IMR-90 (cell line): ENCODE measurements around the gene HAUS7. TPM values are rescaled to one million over a fixed set of nuclear protein-coding genes. Genes with fewer than 3 reads are reported as not detected.

ENCODE experiments used
- ATAC-seq: fragments of 200-7000 bp; cut with Tn5 transposase; 2 replicates; pipeline ENCODE4 v1.9.1; 2020; ENCODE audit warnings: low read depth, mild to moderate bottlenecking, moderate library complexity
- BruUV-seq: library from RNA; stranded (reverse); fragments of 400-500 nt; replicated peaks from 2 replicates; lab custom pipeline; 2021; lab: Mats Ljungman, UMichigan
- CTCF ChIA-PET: fragments of 300-600 bp; formaldehyde crosslinking; extraction: SDS; loops from one replicate; lab custom pipeline; 2021; ENCODE audit warnings: antibody characterized with exemption; lab: Yijun Ruan, JAX
- POLR2A ChIA-PET: fragments of 300-600 bp; sonication (Branson Sonifier 250); formaldehyde crosslinking; loops from one replicate; lab custom pipeline; 2022; ENCODE audit warnings: antibody characterized with exemption; ENCODE audit not compliant: unreplicated experiment; lab: Charles Lee
- DNase-seq: peaks from one replicate; pipeline ENCODE4 v3.0.0; 2013
- H2AFZ ChIP-seq: replicated peaks from 2 replicates; pipeline ENCODE3; 2013; ENCODE audit warnings: low read length, mild to moderate bottlenecking; ENCODE audit not compliant: poor library complexity
- H2AK5ac ChIP-seq: 2 replicates; pipeline ENCODE4 v1.6.1; 2013; ENCODE audit warnings: low read depth, low read length, inconsistent platforms
- H2AK9ac ChIP-seq: replicated peaks from 2 replicates; pipeline ENCODE3; 2013; ENCODE audit warnings: mild to moderate bottlenecking, low read depth, low read length, moderate library complexity; ENCODE audit not compliant: poor library complexity
- H2BK120ac ChIP-seq: 2 replicates; pipeline ENCODE4 v1.6.1; 2013; ENCODE audit warnings: low read depth, low read length, inconsistent platforms
- H2BK15ac ChIP-seq: 3 replicates; pipeline ENCODE4 v1.6.1; 2013; ENCODE audit warnings: low read depth, low read length, inconsistent platforms
- H2BK20ac ChIP-seq: 2 replicates; pipeline ENCODE4 v1.6.1; 2013; ENCODE audit warnings: low read depth, mild to moderate bottlenecking, inconsistent platforms, low read length, moderate library complexity
- H2BK5ac ChIP-seq: 2 replicates; pipeline ENCODE4 v1.6.1; 2013; ENCODE audit warnings: mild to moderate bottlenecking, low read depth, low read length, inconsistent platforms; ENCODE audit not compliant: poor library complexity, severe bottlenecking
- H3K14ac ChIP-seq: replicated peaks from 2 replicates; pipeline ENCODE4 v1.6.1; 2013; ENCODE audit warnings: low read depth, low read length, inconsistent platforms
- H3K18ac ChIP-seq: 2 replicates; pipeline ENCODE4 v1.6.1; 2013; ENCODE audit warnings: low read depth, low read length, control low read depth
- H3K23ac ChIP-seq: 2 replicates; pipeline ENCODE4 v1.6.1; 2013; ENCODE audit warnings: low read depth, low read length, inconsistent platforms
- H3K27ac ChIP-seq: 2 replicates; pipeline ENCODE4 v1.5.1; 2013; ENCODE audit warnings: mild to moderate bottlenecking, control low read depth, low read length; ENCODE audit not compliant: insufficient read depth
- H3K27me3 ChIP-seq: 2 replicates; pipeline ENCODE4 v1.6.1; 2013; ENCODE audit warnings: low read length; ENCODE audit not compliant: control insufficient read depth, insufficient read depth
- H3K36me3 ChIP-seq: 2 replicates; pipeline ENCODE4 v1.6.1; 2013; ENCODE audit warnings: low read length, mixed read lengths; ENCODE audit not compliant: control insufficient read depth, insufficient read depth
- H3K4ac ChIP-seq: 2 replicates; pipeline ENCODE4 v1.6.1; 2013; ENCODE audit warnings: low read depth, low read length, inconsistent platforms
- H3K4me1 ChIP-seq: 2 replicates; pipeline ENCODE4 v1.6.1; 2013; ENCODE audit warnings: low read length, mixed read lengths; ENCODE audit not compliant: control insufficient read depth, insufficient read depth
- H3K4me2 ChIP-seq: 2 replicates; pipeline ENCODE4 v1.6.1; 2013; ENCODE audit warnings: low read depth, mild to moderate bottlenecking, control low read depth, low read length, moderate library complexity
- H3K4me3 ChIP-seq: 2 replicates; pipeline ENCODE4 v1.5.1; 2013; ENCODE audit warnings: low read depth, mild to moderate bottlenecking, control low read depth, low read length, moderate library complexity; ENCODE audit not compliant: insufficient read depth
- H3K56ac ChIP-seq: 2 replicates; pipeline ENCODE4 v1.6.1; 2013; ENCODE audit warnings: low read length, inconsistent platforms; ENCODE audit not compliant: insufficient read depth; ENCODE audit errors: extremely low read depth
- H3K79me1 ChIP-seq, 2 experiments: 2 replicates each; pipeline ENCODE4 v1.6.1; 2013; ENCODE audit warnings: low read length in 2 of 2, inconsistent platforms in 1 of 2, low read depth in 1 of 2
- H3K9ac ChIP-seq: 2 replicates; pipeline ENCODE4 v1.6.1; 2013; ENCODE audit warnings: low read depth, low read length, control low read depth
- H3K9me1 ChIP-seq: 2 replicates; pipeline ENCODE4 v1.6.1; 2013; ENCODE audit warnings: low read length, inconsistent platforms; ENCODE audit not compliant: insufficient read depth
- H3K9me3 ChIP-seq: 2 replicates; pipeline ENCODE4 v1.6.1; 2013; ENCODE audit warnings: low read length; ENCODE audit not compliant: control insufficient read depth, insufficient read depth
- H4K20me1 ChIP-seq: 2 replicates; pipeline ENCODE4 v1.6.1; 2013; ENCODE audit warnings: low read length, inconsistent platforms; ENCODE audit not compliant: insufficient read depth
- H4K5ac ChIP-seq: 2 replicates; pipeline ENCODE4 v1.6.1; 2013; ENCODE audit warnings: mild to moderate bottlenecking, low read depth, low read length, control low read depth
- H4K8ac ChIP-seq, 2 experiments: 2 replicates each; pipeline ENCODE4 v1.6.1; 2013; ENCODE audit warnings: low read depth in 2 of 2, low read length in 2 of 2, control low read depth in 1 of 2, inconsistent platforms in 1 of 2
- H4K91ac ChIP-seq: 2 replicates; pipeline ENCODE4 v1.6.1; 2013; ENCODE audit warnings: low read depth, low read length, inconsistent platforms; ENCODE audit not compliant: insufficient read depth
- CHD1 ChIP-seq: IDR thresholded peaks from 2 replicates; pipeline ENCODE4 v1.6.1; 2012; ENCODE audit warnings: low read depth, low read length, improper control_type of control experiment
- FOS ChIP-seq: fragments of 150-350 bp; IDR thresholded peaks from 2 replicates; pipeline ENCODE4 v1.6.1; 2016; ENCODE audit warnings: low read depth, low read length
- MAZ ChIP-seq: IDR thresholded peaks from 2 replicates; pipeline ENCODE4 v1.6.1; 2012; ENCODE audit warnings: low read depth, mild to moderate bottlenecking, low read length, improper control_type of control experiment, moderate library complexity, borderline replicate concordance
- POLR2A ChIP-seq: IDR thresholded peaks from 2 replicates; pipeline ENCODE4 v1.6.1; 2012; ENCODE audit warnings: mild to moderate bottlenecking, low read depth, low read length
- RAD21 ChIP-seq: IDR thresholded peaks from 2 replicates; pipeline ENCODE4 v1.6.1; 2012; ENCODE audit warnings: low read length, improper control_type of control experiment
- RCOR1 ChIP-seq: IDR thresholded peaks from 2 replicates; pipeline ENCODE4 v1.6.1; 2012; ENCODE audit warnings: mild to moderate bottlenecking, low read length, improper control_type of control experiment; ENCODE audit not compliant: insufficient replicate concordance
- RFX5 ChIP-seq: IDR thresholded peaks from 2 replicates; pipeline ENCODE4 v1.8.0; 2012; ENCODE audit warnings: low read depth, mild to moderate bottlenecking, low read length, moderate library complexity
- SMC3 ChIP-seq: fragments of 150-350 bp; IDR thresholded peaks from 2 replicates; pipeline ENCODE4 v1.6.1; 2016; ENCODE audit warnings: low read depth, mild to moderate bottlenecking, antibody characterized with exemption, low read length, moderate library complexity
- USF2 ChIP-seq: fragments of 150-350 bp; IDR thresholded peaks from 2 replicates; pipeline ENCODE4 v1.6.1; 2017; ENCODE audit warnings: mild to moderate bottlenecking, antibody characterized with exemption, low read length, low read depth
- WGBS, 2 experiments: methylation state at CpG; one replicate each; pipeline versions ENCODE4 v1.1.5 to v1.1.7; 2013; ENCODE audit warnings: missing lambda C conversion rate in 2 of 2; ENCODE audit not compliant: insufficient read length in 1 of 2; ENCODE audit errors: extremely low coverage in 2 of 2; 5-methylcytosine and 5-hydroxymethylcytosine counted together
- dilution Hi-C: fragments of 300-500 bp; cut with HindIII; formaldehyde crosslinking; loops from one replicate; pipeline ENCODE4 v1.14.3; 2018; ENCODE audit warnings: low sequenced_read_pairs; ENCODE audit not compliant: unreplicated experiment
- in situ Hi-C: fragments of 300-500 bp; cut with MboI; formaldehyde crosslinking; loops from 3 replicates; pipeline ENCODE4 v1.14.3; 2019; ENCODE audit warnings: low sequenced_read_pairs, inconsistent platforms, mixed read lengths
- intact Hi-C: fragments of 100-400 bp; cut with micrococcal nuclease; formaldehyde crosslinking; loops from 2 replicates; pipeline ENCODE4 v1.10.0; 2022
- polyA plus RNA-seq, 3 experiments: library from polyadenylated mRNA; depleted of rRNA; stranded (reverse); fragments of >200 nt; gene quantifications; 2 replicates each; pipeline ENCODE4 v1.2.3, GENCODE V29; 2012; ENCODE audit warnings: low replicate concordance in 1 of 3
- total RNA-seq: library from RNA; depleted of rRNA; stranded (reverse); fragments of >200 nt; gene quantifications from 2 replicates; pipeline ENCODE4 v1.2.3, GENCODE V29; 2012

HAUS7 gene
- total and polyA plus RNA-seq, 2 of the 4 experiments (the other 2 are of a cell fraction): 10.8 to 25.9 TPM

GRCh38 chrX:153498453-153498852 is 28.1 kb upstream of the HAUS7 start:
- H2AFZ ChIP-seq: no peak overlapping the region
- no peak overlapping the region for H2AK9ac ChIP-seq
- H2BK15ac ChIP-seq: no peak overlapping the region
- peaks cover 6% of the 10 kb centered on the region for H4K20me1 ChIP-seq
- 56% methylated on average over 3 of the region's 7 CpGs; no CpG with 5 or more reads in 1 of the 2 experiments for WGBS, 2 experiments
- H4K8ac ChIP-seq: no peak overlapping the region
- ChIA-PET CTCF (no interaction called here), POLR2A (no interaction called here)
- H3K14ac ChIP-seq: no peak overlapping the region
- ATAC-seq (no peak), DNase-seq (no peak)
- no peak overlapping the region for H2AK5ac ChIP-seq
- H4K91ac ChIP-seq: no peak overlapping the region
- no TSS peak for BruUV-seq
- H3K4ac ChIP-seq: no peak overlapping the region
- no peaks in the 10 kb centered on the region for H3K27me3 ChIP-seq
- no peak overlapping the region for H3K23ac ChIP-seq
- H3K4me2 ChIP-seq: no peak overlapping the region
- no peak overlapping the region for H2BK5ac ChIP-seq
- no peak overlapping the region for H4K5ac ChIP-seq
- no peak overlapping the region for H2BK20ac ChIP-seq
- in situ Hi-C loops (no loop called here), intact Hi-C loops (loop anchor here (5.0 kb wide), 1 partner anchor 541 kb away; no protein-coding TSS in a partner anchor), dilution Hi-C loops (no loop called here)
- peaks cover 6 to 17% of the 10 kb centered on the region in 2 experiments for H3K79me1 ChIP-seq
- no peaks in the 10 kb centered on the region for H3K36me3 ChIP-seq
- H3K4me1 ChIP-seq: peaks cover 7% of the 10 kb centered on the region; the same call in 1 of the 2 replicates
- no peak overlapping the region for H3K18ac ChIP-seq
- TF ChIP-seq RCOR1 (no peak), POLR2A (no peak), SMC3 (no peak), CHD1 (no peak), RFX5 (no peak), FOS (no peak), RAD21 (no peak), USF2 (no peak), MAZ (no peak)
- no peaks in the 10 kb centered on the region for H3K9me1 ChIP-seq
- H2BK120ac ChIP-seq: no peak overlapping the region
- no peak overlapping the region for H3K9ac ChIP-seq
- H3K4me3 ChIP-seq: no peak overlapping the region
- no peak overlapping the region for H3K56ac ChIP-seq
- H3K9me3 ChIP-seq: no peaks in the 10 kb centered on the region; the same call in 1 of the 2 replicates
- H3K27ac ChIP-seq: no peak overlapping the region
